GM18868 (cell line): ENCODE data around the gene C1QBP.
"Not testable (repeated sequence)": the region's sequence is repeated elsewhere in the genome, so short reads cannot be mapped to it uniquely, and the experiment has no call there.

Experiments
- ATAC-seq: cut with Tn5 transposase; IDR thresholded peaks from one replicate; pipeline ENCODE4 v1.9.1; 2021; ENCODE audit warnings: mild to moderate bottlenecking, moderate library complexity; ENCODE audit not compliant: unreplicated experiment

C1QBP gene

DNA sequence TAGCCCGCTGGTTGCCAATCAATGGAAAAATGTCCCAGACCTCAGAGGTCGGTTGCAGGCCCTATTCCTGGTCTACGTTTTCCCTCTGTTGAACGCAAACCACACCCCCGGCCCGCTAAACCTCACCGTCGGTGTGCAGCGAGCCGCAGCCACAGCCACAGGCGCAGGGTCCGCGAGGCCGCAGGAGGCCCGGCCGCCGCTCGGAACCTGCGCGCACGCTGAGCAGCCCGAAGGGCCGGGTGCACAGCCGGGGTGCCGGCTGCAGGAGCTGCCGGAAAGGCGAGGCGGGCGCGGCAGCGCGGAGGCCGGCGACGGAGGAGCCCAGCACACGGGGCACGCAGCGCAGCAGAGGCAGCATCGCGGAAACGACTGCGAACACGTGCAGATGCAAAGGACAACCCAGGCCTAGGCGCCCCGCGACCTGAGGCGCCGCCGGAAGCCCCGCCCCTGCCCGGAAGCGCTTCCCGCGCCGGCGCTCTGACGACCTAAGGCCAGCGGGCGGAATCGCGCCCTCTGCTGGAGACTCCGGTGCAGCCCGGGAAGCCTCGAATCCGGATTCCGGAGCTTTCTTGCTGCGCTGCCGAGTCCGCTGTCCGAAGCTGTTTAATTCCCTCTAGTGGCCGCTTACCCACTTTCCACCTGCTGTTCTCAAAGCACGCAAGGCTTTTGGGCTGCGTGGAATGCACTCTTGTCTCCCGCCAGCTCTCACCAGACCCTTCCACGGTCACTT is at the start of gene C1QBP:
Gene C1QBP, minus strand, starts transcription at position 440 of the 730 bp plus-strand sequence. Its CDS starts 82 bp downstream, at position 358.
- ATAC-seq: peak; percentile 85

- ATAC-seq: no peak
Observed at GRCh38 chr17:5488752-5489151, 49.8 kb upstream of the C1QBP start.

GRCh38 chr17:5486206-5487124 is 47.5 kb upstream of the C1QBP start, which contains the start of gene MIS12:
TSS of gene MIS12 (plus strand) at chr17:5486566. CDS start at chr17:5488863, 2,297 bp downstream.
- ATAC-seq: peak; percentile 90

DNA sequence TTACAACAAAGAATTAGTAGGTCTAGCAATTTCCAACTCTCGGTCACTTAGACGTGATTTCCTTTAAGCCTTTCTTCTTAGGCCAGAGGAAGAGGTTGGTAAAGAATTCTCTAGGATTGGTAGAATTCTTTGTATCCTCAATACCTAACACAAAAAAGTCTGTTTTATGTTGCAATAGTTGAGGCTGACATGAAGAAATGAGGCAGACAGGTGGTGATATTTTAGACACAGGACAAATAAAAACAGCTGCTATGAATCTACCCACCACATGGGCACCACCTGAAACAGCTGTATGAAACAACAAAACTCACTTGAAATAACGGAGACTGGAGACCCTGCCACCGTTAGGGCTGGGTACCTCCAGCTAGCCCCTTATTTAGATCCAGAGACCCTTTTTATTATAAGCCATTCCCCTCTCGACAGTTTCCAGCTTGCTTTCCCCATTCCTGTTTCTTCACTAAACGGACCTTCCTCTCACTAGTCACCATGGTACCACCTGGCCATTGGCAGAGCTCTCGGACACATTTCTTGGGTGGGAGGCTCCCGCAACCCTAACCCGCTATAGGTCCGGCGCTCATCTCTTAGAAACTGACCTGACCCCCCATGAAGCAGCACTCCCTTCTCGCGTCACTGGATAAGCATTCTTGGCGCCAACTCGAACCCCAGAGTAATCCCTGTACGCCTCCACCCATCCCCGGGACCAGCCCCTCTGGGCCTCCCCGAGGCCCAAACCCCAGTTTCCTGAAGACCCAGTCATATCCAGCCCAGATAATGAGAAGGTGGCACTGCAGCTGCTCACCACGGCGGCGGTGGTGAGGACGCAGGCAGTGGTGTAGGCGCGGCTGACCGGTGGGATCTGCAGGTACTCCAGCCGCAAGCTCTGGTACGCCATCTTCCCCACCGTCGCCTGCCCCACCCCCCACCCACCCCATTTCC is 46.6 kb upstream of the C1QBP start, which contains the start of gene DERL2:
Gene DERL2, minus strand, starts transcription at position 909 of the 936 bp plus-strand sequence. Its CDS starts 17 bp downstream, at position 892.
- ATAC-seq: peak; percentile 29

DNA sequence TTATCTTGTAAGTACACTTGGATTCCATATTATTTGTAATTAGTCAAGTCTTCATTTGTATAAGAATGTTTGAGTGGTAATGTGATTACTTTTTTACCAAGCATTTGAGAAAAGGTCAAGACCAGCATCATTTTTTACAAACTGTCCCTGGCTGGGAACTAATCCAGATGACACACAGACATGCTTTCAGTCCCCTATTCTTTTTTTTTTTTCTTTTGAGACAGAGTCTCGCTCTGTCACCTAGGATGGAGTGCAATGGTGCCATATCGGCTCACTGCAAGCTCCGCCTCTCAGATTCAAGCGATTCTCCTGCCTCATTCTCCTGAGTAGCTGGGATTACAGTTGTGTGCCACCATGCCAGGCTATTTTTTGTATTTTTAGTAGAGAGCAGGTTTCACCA is 42.5 kb upstream of the C1QBP start:
- ATAC-seq: no peak

- no peak for ATAC-seq
Observed at GRCh38 chr17:5480962-5481361, 42.0 kb upstream of the C1QBP start.

- no peak for ATAC-seq
Observed at GRCh38 chr17:5478992-5479391, 40.0 kb upstream of the C1QBP start.

DNA sequence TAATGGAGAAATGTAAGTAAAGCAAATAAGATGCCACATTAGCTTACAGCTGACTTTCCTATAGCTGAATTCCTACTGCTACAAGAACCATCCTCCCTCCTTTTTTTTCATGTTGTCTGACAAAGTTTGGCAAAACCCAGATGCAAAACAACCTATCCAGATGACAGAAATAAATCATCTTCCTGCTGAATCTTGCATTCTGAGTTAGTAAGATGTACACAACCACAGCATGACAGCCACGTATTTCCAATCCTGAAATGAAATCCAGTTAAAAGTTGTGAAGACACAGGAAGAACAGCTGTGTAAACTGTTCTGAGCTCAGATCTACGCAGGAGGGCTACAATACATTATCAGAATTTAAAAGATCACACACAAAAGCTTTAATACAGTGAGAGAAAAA is 35.0 kb upstream of the C1QBP start:
- ATAC-seq: no peak

DNA sequence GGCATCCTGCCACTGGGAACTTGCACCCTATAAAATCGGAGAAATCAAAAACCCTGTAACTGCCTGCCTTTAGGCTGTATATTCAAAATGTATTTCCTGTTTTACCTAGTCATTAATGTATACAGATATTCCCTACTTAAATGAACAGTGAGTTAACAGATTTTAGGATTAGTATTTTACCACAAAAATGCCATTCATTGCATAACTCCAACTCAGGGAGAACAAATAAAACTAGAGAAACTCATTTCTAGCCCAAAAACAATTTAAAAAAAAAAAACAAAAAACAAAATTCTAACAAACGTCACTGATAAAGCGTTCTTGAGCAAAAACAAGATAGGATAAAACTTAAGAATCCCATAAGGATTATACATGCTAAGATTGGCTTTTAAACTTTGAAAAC is 33.6 kb upstream of the C1QBP start:
- no peak for ATAC-seq

DNA sequence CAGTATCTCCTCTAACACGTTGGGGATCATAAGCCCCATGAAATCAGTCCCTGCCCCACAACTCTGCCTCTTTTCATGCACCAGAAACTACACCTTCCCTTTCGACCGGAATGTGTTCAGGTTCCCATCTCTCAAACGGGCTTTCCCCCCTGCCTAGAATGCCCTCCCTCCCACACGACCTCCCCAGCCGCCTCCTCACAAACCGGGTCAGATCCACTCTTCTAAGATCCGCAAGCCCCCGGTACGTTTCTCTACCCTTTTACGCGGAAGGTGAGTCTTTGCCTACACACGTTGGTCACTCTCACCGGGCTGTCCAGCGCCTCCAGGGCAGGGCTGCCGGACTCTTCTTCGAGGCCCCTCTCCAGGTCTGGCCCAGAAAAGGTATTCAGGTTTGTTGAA is 29.1 kb upstream of the C1QBP start:
- no peak for ATAC-seq

DNA sequence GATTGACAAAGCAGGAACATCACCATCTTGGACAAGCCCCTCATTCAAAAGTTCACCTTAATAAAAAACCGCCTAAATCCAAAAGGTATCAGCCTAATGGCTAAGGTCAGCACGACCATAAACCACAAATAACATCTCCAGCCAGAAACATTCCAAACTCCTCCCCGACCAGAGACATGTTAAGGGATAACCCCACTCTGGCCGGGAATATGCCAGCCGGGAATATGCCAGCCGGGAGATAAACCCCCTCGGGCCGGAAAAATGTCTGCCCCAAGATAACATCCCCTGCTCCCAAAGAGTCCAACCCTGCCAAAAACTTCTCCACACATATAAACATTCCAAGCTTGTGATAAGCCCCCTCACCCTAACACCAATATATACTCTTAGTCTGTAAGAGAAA is 28.5 kb upstream of the C1QBP start:
- no peak for ATAC-seq

DNA sequence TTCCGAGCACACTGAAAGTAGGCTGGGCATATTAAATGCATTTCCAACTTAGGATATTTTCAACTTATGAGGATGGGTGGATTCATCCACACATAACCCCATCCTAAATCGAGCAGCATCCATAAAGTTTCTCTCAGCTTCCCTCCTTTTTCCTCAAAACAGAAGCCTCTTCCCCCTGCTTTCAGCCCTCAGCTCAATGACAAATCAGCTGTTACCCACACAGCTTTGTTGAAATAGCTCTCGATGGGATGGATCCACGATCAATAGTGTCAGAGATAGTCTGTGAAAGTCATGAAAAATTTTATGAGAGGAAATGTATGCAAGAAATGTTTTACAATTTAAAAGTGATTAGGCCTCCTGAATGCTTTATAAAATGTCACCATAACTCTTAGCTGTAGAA is 27.3 kb upstream of the C1QBP start:
- no peak for ATAC-seq

DNA sequence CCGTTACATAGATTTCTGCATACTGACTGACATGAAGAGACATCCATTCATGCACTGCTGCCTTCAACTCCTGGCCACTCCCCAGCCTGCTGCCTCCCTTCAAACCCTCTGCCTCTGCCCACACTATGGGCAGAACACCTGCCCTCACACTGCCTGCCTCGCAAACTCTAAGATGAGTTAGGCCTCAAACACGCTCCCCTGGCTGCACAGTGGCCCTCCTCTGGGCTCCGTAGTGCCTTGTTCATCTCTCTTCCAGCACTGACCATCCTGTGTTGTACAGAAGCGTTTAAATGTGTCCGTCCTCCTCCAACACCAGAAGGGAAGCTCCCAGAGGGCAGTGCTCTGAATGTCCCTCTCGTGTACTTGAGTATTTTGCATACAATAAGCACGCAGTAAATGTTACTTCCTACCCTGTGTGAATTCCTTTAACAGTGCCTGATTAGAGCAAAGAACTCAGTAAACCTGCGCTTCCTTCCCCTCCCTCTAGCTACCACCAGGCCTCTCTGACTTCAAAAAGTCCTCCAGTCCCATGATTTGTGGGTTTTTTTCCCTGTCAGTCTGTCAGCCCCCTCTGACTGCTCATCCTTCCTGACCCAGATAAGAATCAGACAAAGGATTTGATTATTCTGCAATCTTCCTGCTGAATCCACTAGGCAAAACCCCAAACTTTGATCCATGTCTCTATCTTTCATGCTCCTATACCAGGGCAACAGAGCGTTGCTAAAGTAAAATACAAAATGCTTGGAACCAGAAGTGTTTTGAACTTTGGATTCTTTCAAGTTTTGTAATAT is 26.0 kb upstream of the C1QBP start:
- no peak for ATAC-seq

GRCh38 chr17:5446786-5447185 is 7.8 kb upstream of the C1QBP start:
- ATAC-seq: no peak

- ATAC-seq: no peak
Observed at GRCh38 chr17:5444209-5444608, 5.3 kb upstream of the C1QBP start.

- ATAC-seq: no peak
Observed at GRCh38 chr17:5443728-5444127, 4.8 kb upstream of the C1QBP start.

- ATAC-seq: no peak
Observed at GRCh38 chr17:5439446-5439764, 450 bp upstream of the C1QBP start.

DNA sequence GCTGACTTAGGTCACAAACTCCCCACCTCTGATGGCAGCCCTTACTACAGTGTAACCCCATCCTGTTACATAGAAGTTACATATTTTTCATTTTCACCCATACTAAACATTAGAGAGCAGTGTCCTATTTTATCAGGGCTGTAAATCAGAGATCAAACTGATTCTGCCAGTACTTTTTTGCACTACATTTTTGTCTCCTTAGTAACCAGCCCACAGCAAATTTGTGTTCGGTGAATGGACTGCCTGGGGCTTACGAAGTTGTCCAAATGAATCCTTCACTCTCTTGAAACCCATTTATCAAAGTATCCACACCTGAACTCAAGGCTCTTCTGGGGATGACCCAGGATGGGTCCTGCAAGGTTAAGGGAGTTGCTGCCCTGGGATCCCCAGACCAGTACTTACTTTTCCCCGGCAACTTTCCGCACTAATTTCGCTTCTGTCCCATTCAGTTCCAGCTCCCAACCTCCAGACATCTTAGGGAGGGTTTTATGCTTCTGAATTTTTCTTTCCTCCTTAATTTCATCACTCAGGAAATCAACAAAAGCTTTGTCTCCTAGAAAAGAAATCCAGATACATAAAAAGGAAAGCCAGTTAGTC is 1.1 kb downstream of the C1QBP start:
- ATAC-seq: no peak

- not testable (repeated sequence) for ATAC-seq
Observed at GRCh38 chr17:5435781-5436315, 3.1 kb downstream of the C1QBP start.
